Spleen (tissue), 7 donors: Measurements from ENCODE around the gene EGFLAM.
A peak's percentile ranks its signal among the peaks of the same experiment; 100 is the strongest.

Experiments
- CTCF ChIP-seq, 11 experiments: fragments of 200-600 bp in 7 of 11; fragments of 450-650 bp in 4 of 11; sonication (generic) in 4 of 11; IDR thresholded peaks in 8 of 11; conservative IDR thresholded peaks in 3 of 11; 1 replicate in 7 of 11; 2 replicates in 4 of 11; pipeline versions ENCODE4 v1.4.0 to v1.8.0; 2016 to 2021; ENCODE audit warnings: antibody characterized with exemption in 11 of 11, inconsistent platforms in 4 of 11, mild to moderate bottlenecking in 1 of 11
- POLR2AphosphoS5 ChIP-seq, 3 donors: sonication (generic); formaldehyde crosslinking; IDR thresholded peaks; one replicate each; pipeline ENCODE4 v1.5.1; 2017; ENCODE audit warnings: antibody characterized with exemption in 3 of 3
- donor health status: DM: no; HTN: no; CAD: no; lungs with moderate emphysema.
- donor health status: DM: no; HTN: no; CAD: no.
- donor health status: DM: no; HTN: no; CAD: no.

- TF ChIP-seq POLR2AphosphoS5 (IDR thresholded peaks at IDR 0.05) (peak in 2 of 3 donors; percentile 55 to 63), CTCF (IDR thresholded peaks at IDR 0.05 in 8 of 11, conservative IDR thresholded peaks at IDR 0.05 in 3 of 11) (peak in 2 of 11 experiments; percentile 6 to 11)
Measured at GRCh38 chr5:38433160-38433861, 175.0 kb downstream of the EGFLAM start.
